ENCODE results near the gene ASCL5. TPM values are rescaled to one million over a fixed set of nuclear protein-coding genes. Genes with fewer than 3 reads are reported as not detected.
"Not testable (repeated sequence)": the region's sequence is repeated elsewhere in the genome, so short reads cannot be mapped to it uniquely, and the experiment has no call there.

Gene ASCL5
- total RNA-seq, 6 experiments from 2014 or later: not detected

DNA sequence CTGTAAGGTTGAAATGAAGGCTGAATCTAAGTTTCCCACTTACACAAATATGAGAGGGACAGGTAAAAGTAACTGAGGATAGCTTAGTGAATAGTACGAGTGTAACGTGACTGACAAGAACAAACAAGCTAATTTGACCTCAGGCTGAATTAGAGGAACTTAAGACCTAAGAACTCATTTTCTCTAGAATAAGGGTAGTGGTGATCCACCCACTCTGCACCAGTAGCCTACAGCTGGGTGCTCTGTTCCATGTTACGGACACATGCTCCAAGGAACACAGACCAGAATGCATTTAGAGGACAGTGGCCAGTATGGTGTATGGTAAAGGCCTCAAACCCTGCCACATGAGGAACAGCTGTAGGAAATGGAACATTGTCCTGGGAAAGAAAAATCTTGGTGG lies 42.2 kb upstream of the ASCL5 start:
- peaks cover 0 to 27% (median 0%) of the 10 kb centered on the region in 4 donors for H3K4me1 ChIP-seq
- H3K9me3 ChIP-seq: no peaks in the 10 kb centered on the region
- no peak overlapping the region for H3K4me3 ChIP-seq
- no peak for ATAC-seq
- TF ChIP-seq, protein P1, sequence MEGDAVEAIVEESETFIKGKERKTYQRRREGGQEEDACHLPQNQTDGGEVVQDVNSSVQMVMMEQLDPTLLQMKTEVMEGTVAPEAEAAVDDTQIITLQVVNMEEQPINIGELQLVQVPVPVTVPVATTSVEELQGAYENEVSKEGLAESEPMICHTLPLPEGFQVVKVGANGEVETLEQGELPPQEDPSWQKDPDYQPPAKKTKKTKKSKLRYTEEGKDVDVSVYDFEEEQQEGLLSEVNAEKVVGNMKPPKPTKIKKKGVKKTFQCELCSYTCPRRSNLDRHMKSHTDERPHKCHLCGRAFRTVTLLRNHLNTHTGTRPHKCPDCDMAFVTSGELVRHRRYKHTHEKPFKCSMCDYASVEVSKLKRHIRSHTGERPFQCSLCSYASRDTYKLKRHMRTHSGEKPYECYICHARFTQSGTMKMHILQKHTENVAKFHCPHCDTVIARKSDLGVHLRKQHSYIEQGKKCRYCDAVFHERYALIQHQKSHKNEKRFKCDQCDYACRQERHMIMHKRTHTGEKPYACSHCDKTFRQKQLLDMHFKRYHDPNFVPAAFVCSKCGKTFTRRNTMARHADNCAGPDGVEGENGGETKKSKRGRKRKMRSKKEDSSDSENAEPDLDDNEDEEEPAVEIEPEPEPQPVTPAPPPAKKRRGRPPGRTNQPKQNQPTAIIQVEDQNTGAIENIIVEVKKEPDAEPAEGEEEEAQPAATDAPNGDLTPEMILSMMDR (IDR thresholded peaks at IDR 0.05): no peak
- no peak for TF ChIP-seq POLR2A (IDR thresholded peaks at IDR 0.05)
- intact Hi-C loops (cut with DNase I): no loop called here
- H3K27me3 ChIP-seq: no peaks in the 10 kb centered on the region
- WGBS (ENCODE audit: insufficient coverage, low coverage, low lambda C conversion rate, missing lambda C conversion rate): 65% methylated on average over 3 of the region's 3 CpGs
- peak in 1 of 3 donors; percentile 13 for DNase-seq
- no peak overlapping the region for H3K27ac ChIP-seq
- no peaks in the 10 kb centered on the region for H3K36me3 ChIP-seq

DNA sequence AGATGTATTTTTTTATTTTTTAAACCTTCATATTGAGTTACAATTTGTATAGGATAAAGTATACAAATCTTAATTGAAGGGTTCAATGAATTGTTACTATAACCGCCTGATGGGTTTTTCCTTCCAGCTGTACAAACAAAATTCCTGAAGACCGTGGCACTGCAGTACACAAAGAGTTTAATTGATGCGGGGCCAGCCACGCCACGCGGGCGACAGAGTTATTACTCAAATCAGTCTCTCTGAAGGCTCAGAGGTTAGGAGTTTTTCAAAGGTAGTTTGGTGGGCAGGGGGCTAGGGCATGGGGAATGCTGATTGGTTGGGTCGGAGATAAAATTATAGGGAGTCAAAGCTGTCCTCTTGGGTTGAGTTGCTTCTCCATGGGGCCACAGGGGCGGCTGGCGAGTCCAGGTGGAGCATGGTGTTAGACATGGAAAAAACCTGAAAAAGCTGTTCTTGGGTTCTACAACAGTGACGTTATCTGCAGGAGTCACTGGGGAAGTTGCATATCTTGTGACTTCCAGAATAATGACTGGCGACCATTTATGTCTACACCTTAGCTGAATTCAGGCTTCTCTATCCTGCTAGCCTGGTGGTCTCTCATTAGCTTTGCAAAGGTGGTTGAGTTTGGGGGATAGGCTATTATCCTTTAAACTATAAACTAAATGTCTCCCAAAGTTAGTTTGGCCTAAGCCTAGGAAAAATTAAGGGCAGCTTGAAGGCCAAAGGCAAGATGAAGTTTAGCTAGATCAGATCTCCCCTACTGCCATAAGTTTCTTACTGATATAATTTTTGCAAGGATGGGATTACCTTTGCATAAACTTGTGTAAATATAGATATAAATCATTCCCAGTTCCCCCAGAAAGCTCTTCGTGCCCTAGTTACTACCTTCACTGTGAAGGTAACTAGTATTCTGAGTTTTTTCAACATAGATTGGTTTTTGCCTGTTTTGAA lies 40.3 kb upstream of the ASCL5 start:
- Histone ChIP-seq H3K36me3 (no peaks in the 10 kb centered on the region), H3K9me3 (no peaks in the 10 kb centered on the region), H3K4me3 (no peak overlapping the region), H3K27me3 (no peaks in the 10 kb centered on the region), H3K27ac (no peak overlapping the region), H3K4me1 (peaks cover 0 to 19% (median 0%) of the 10 kb centered on the region in 4 donors)
- 79% methylated on average over 13 of the region's 13 CpGs for WGBS (ENCODE audit: insufficient coverage, low coverage, low lambda C conversion rate, missing lambda C conversion rate)
- intact Hi-C loops (cut with DNase I): no loop called here
- no peak for TF ChIP-seq POLR2A (IDR thresholded peaks at IDR 0.05)
- TF ChIP-seq, protein P1 (IDR thresholded peaks at IDR 0.05): no peak
- no peak for ATAC-seq
- DNase-seq: no peak

DNA sequence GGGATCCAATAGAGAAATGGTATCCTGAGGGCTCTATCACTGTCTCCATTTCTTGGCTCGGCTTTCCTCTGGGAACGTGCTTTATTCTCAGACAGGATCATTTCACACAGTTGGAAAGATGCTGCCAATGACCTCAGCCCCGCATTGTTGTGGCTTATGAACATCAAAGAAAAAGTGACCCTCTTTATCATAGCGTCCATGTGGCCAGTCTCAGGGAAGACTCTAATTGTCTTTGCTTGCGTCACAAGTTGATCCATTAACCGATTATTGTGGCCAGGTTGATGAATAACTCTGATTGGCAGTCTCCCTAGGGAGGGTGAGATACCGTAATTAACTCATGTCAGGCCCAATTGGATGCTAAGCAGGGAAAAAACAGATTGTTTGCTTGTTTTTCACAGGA lies 37.7 kb upstream of the ASCL5 start:
- H3K4me1 ChIP-seq: peaks cover 0 to 2% (median 0%) of the 10 kb centered on the region in 4 donors
- WGBS (ENCODE audit: insufficient coverage, low coverage, low lambda C conversion rate, missing lambda C conversion rate): 59% methylated on average over 7 of the region's 7 CpGs
- ATAC-seq (peak in 2 of 4 donors; percentile 41 to 54), DNase-seq (no peak)
- H3K27me3 ChIP-seq: no peaks in the 10 kb centered on the region
- H3K4me3 ChIP-seq: no peak overlapping the region
- no peaks in the 10 kb centered on the region for H3K36me3 ChIP-seq
- H3K9me3 ChIP-seq: no peaks in the 10 kb centered on the region
- TF ChIP-seq POLR2A (IDR thresholded peaks at IDR 0.05): no peak
- TF ChIP-seq, protein P1 (IDR thresholded peaks at IDR 0.05): no peak
- intact Hi-C loops (cut with DNase I): no loop called here
- no peak overlapping the region for H3K27ac ChIP-seq

DNA sequence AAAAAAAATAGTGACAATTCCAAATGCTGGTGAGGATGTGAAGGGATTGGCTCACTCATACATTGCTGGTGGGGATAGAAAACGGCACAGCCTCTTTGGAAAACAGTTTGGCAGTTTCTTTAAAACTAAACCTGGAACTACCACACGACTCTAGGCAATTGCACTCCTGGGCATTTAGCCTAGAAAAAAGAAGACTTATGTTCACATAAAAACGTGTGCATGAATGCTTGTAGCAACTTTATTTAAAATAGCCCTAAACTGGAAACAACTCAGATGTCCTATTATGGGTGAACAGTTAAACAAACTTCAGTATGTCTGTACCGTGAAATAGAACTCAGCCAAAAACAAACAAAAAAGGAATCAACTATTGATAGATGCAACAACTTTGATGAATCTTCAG lies 36.7 kb upstream of the ASCL5 start:
- H3K4me1 ChIP-seq: no peaks in the 10 kb centered on the region
- no peak overlapping the region for H3K27ac ChIP-seq
- TF ChIP-seq, protein P1 (IDR thresholded peaks at IDR 0.05): no peak
- no peak for TF ChIP-seq POLR2A (IDR thresholded peaks at IDR 0.05)
- WGBS (ENCODE audit: insufficient coverage, low coverage, low lambda C conversion rate, missing lambda C conversion rate): 31% methylated on average over 4 of the region's 4 CpGs
- ATAC-seq (no peak), DNase-seq (no peak)
- H3K27me3 ChIP-seq: no peaks in the 10 kb centered on the region
- no peaks in the 10 kb centered on the region for H3K9me3 ChIP-seq
- intact Hi-C loops (cut with DNase I): no loop called here
- H3K4me3 ChIP-seq: no peak overlapping the region
- H3K36me3 ChIP-seq: no peaks in the 10 kb centered on the region

DNA sequence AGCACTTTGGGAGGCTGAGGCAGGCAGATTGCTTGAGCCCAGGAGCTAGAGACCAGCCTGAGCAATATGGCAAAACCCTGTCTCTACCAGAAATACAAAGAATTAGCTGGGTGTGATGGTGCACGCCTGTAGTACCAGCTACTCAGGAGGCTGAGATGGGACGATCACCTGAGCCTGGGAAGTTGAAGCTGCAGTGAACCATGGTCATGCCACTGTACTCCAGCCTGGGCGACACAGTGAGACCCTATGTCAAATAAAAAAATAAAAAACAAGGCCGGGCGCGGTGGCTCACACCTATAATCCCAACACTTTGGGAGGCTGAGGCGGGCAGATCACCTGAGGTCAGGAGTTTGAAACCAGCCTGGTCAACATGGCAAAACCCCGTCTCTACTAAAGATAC lies 36.1 kb upstream of the ASCL5 start:
- intact Hi-C loops (cut with DNase I); DNase-seq; H3K4me3 ChIP-seq; H3K27ac ChIP-seq; H3K4me1 ChIP-seq; H3K27me3 ChIP-seq; H3K36me3 ChIP-seq; ATAC-seq; H3K9me3 ChIP-seq: not testable (repeated sequence)
- 98% methylated on average over 6 of the region's 8 CpGs for WGBS (ENCODE audit: insufficient coverage, low coverage, low lambda C conversion rate, missing lambda C conversion rate)
